H1 (cell line): ENCODE results near the gene UBE4B. TPM values are rescaled to one million over a fixed set of nuclear protein-coding genes. Genes with fewer than 3 reads are reported as not detected.

Source experiments
- CTCF ChIA-PET: fragments of 300-600 bp; sonication (Branson Sonifier 250); formaldehyde crosslinking; loops from one replicate; lab custom pipeline; 2021; ENCODE audit not compliant: partially characterized antibody; lab: Charles Lee
- POLR2A ChIA-PET: fragments of 300-600 bp; sonication (Branson Sonifier 250); formaldehyde crosslinking; loops from one replicate; lab custom pipeline; 2021; ENCODE audit warnings: inconsistent platforms; ENCODE audit not compliant: partially characterized antibody; lab: Charles Lee
- DNase-seq, 2 experiments: peaks; one replicate each; pipeline versions ENCODE4 v3.0.0 to v3.0.0-alpha.2; 2010 to 2022; ENCODE audit warnings: low spot score in 2 of 2, low read depth in 1 of 2, mixed read lengths in 1 of 2
- FAIRE-seq: peaks from 2 replicates; lab custom pipeline; 2011; peaks lifted over from hg19 to GRCh38; lab: Jason Lieb, UNC
- H2AFZ ChIP-seq: 2 replicates; pipeline ENCODE4 v1.8.1; 2012; ENCODE audit warnings: low read length, inconsistent platforms
- H2AK5ac ChIP-seq: 2 replicates; pipeline ENCODE4 v1.6.1; 2013; ENCODE audit warnings: low read depth, low read length
- H2BK120ac ChIP-seq: replicated peaks from 2 replicates; pipeline ENCODE3; 2013; ENCODE audit warnings: low read depth, low read length, inconsistent platforms
- H2BK12ac ChIP-seq: 2 replicates; pipeline ENCODE4 v1.6.1; 2013; ENCODE audit warnings: low read depth, low read length
- H2BK15ac ChIP-seq: 2 replicates; pipeline ENCODE4 v1.6.1; 2013; ENCODE audit warnings: low read length
- H2BK20ac ChIP-seq: 2 replicates; pipeline ENCODE4 v1.6.1; 2013; ENCODE audit warnings: low read length
- H2BK5ac ChIP-seq: 2 replicates; pipeline ENCODE4 v1.6.1; 2013; ENCODE audit warnings: low read depth, low read length
- H3K14ac ChIP-seq: 2 replicates; pipeline ENCODE4 v1.6.1; 2013; ENCODE audit warnings: inconsistent platforms; ENCODE audit not compliant: insufficient read length
- H3K18ac ChIP-seq: 2 replicates; pipeline ENCODE4 v1.6.1; 2013; ENCODE audit warnings: low read length; ENCODE audit errors: extremely low read depth
- H3K23ac ChIP-seq: 2 replicates; pipeline ENCODE4 v1.6.1; 2013; ENCODE audit warnings: inconsistent platforms; ENCODE audit not compliant: insufficient read length
- H3K23me2 ChIP-seq: 2 replicates; pipeline ENCODE4 v1.6.1; 2013; ENCODE audit warnings: low read depth, low read length
- H3K27ac ChIP-seq: 2 replicates; pipeline ENCODE4 v1.6.1; 2011; ENCODE audit warnings: low read depth, low read length, inconsistent platforms
- H3K27me3 ChIP-seq, 4 experiments: replicated peaks in 1 of 4; 1 replicate in 1 of 4; 2 replicates in 3 of 4; pipeline versions ENCODE4 v1.6.1 to v1.8.1; 2011 to 2013; ENCODE audit warnings: low read length in 3 of 4, mild to moderate bottlenecking in 3 of 4, inconsistent platforms in 2 of 4, mixed read lengths in 2 of 4, moderate library complexity in 1 of 4; ENCODE audit not compliant: control insufficient read depth in 3 of 4, insufficient read depth in 3 of 4; ENCODE audit errors: extremely low read depth in 1 of 4
- H3K36me3 ChIP-seq, 4 experiments: 2 replicates each; pipeline versions ENCODE4 v1.6.1 to v1.8.1; 2011 to 2013; ENCODE audit warnings: mild to moderate bottlenecking in 4 of 4, low read length in 3 of 4, moderate library complexity in 2 of 4, control low read depth in 1 of 4, inconsistent platforms in 1 of 4; ENCODE audit not compliant: insufficient read depth in 4 of 4, control insufficient read depth in 2 of 4
- H3K4ac ChIP-seq: replicated peaks from 2 replicates; pipeline ENCODE3; 2013; ENCODE audit warnings: low read length, low read depth, mixed read lengths, inconsistent platforms; ENCODE audit not compliant: insufficient read length
- H3K4me1 ChIP-seq, 4 experiments: replicated peaks in 1 of 4; 1 replicate in 1 of 4; 2 replicates in 3 of 4; pipeline versions ENCODE4 v1.6.1 to v1.8.1; 2011 to 2013; ENCODE audit warnings: low read length in 3 of 4, inconsistent platforms in 2 of 4, mixed read lengths in 1 of 4; ENCODE audit not compliant: insufficient read depth in 4 of 4, control insufficient read depth in 3 of 4
- H3K4me2 ChIP-seq, 2 experiments: 2 replicates each; pipeline versions ENCODE4 v1.6.1 to v1.8.1; 2011 to 2013; ENCODE audit warnings: low read depth in 2 of 2, low read length in 2 of 2, control low read depth in 1 of 2, inconsistent platforms in 1 of 2, mild to moderate bottlenecking in 1 of 2; ENCODE audit not compliant: insufficient read depth in 1 of 2
- H3K4me3 ChIP-seq, 4 experiments: fragments of 200-600, 300-600 bp in 1 of 4; sonication (generic), shearing (Covaris generic), sonication (Bioruptor Twin) in 1 of 4; 2 replicates each; pipeline versions ENCODE4 v1.5.1 to v1.8.1; 2011 to 2016; ENCODE audit warnings: low read length in 4 of 4, low read depth in 3 of 4, control low read depth in 2 of 4, inconsistent platforms in 2 of 4, mild to moderate bottlenecking in 2 of 4, mixed read lengths in 1 of 4, moderate library complexity in 1 of 4; ENCODE audit not compliant: insufficient read depth in 2 of 4; ENCODE audit errors: extremely low read depth in 1 of 4
- H3K56ac ChIP-seq: replicated peaks from 2 replicates; pipeline ENCODE3; 2013; ENCODE audit warnings: low read depth, mild to moderate bottlenecking, mixed read lengths, low read length, inconsistent platforms; ENCODE audit not compliant: insufficient read length
- H3K79me1 ChIP-seq: 2 replicates; pipeline ENCODE4 v1.6.1; 2013; ENCODE audit warnings: low read depth, low read length, control low read depth
- H3K79me2 ChIP-seq, 2 experiments: 2 replicates each; pipeline versions ENCODE4 v1.6.1 to v1.8.1; 2012 to 2013; ENCODE audit warnings: low read length in 2 of 2, mild to moderate bottlenecking in 2 of 2, inconsistent platforms in 1 of 2; ENCODE audit not compliant: insufficient read depth in 2 of 2, control insufficient read depth in 1 of 2
- H3K9ac ChIP-seq, 4 experiments: replicated peaks in 1 of 4; 1 replicate in 1 of 4; 2 replicates in 3 of 4; pipeline versions ENCODE4 v1.6.1 to v1.8.1; 2011 to 2013; ENCODE audit warnings: low read depth in 3 of 4, low read length in 3 of 4, control low read depth in 2 of 4, mild to moderate bottlenecking in 2 of 4, moderate library complexity in 2 of 4, inconsistent platforms in 1 of 4; ENCODE audit errors: extremely low read depth in 1 of 4
- H3K9me3 ChIP-seq, 2 experiments: 2 replicates each; pipeline versions ENCODE4 v1.6.1 to v1.8.1; 2012 to 2013; ENCODE audit warnings: mild to moderate bottlenecking in 2 of 2, moderate library complexity in 2 of 2, control low read depth in 1 of 2, inconsistent platforms in 1 of 2, low read depth in 1 of 2, low read length in 1 of 2, mixed read lengths in 1 of 2; ENCODE audit not compliant: insufficient read depth in 2 of 2
- H4K20me1 ChIP-seq, 2 experiments: replicated peaks in 1 of 2; 2 replicates each; pipeline versions ENCODE3 to v1.8.1; 2011 to 2013; ENCODE audit warnings: inconsistent platforms in 2 of 2, low read length in 2 of 2, mild to moderate bottlenecking in 1 of 2; ENCODE audit not compliant: insufficient read depth in 2 of 2, control insufficient read depth in 1 of 2
- H4K5ac ChIP-seq: 2 replicates; pipeline ENCODE4 v1.6.1; 2013; ENCODE audit warnings: low read length, low read depth, mixed read lengths, inconsistent platforms; ENCODE audit not compliant: insufficient read length
- H4K8ac ChIP-seq: 2 replicates; pipeline ENCODE4 v1.8.0; 2013; ENCODE audit warnings: mild to moderate bottlenecking, moderate library complexity, low read length, inconsistent platforms; ENCODE audit not compliant: insufficient read depth; ENCODE audit errors: extremely low read depth
- H4K91ac ChIP-seq: replicated peaks from 2 replicates; pipeline ENCODE3; 2013; ENCODE audit warnings: low read length, mixed read lengths, inconsistent platforms; ENCODE audit not compliant: insufficient read length
- ASH2L ChIP-seq: fragments of 200-600, 300-600 bp; sonication (generic); IDR thresholded peaks from one replicate; pipeline ENCODE4 v1.7.1; 2017; ENCODE audit warnings: low read length
- SAP30 ChIP-seq: fragments of 300-600 bp; sonication (generic); IDR thresholded peaks from 2 replicates; pipeline ENCODE4 v1.7.1; 2012; ENCODE audit warnings: low read length, moderate library complexity, mild to moderate bottlenecking, inconsistent platforms; ENCODE audit not compliant: insufficient read depth, insufficient replicate concordance
- SP1 ChIP-seq: IDR thresholded peaks from 2 replicates; pipeline ENCODE4 v1.6.1; 2011; ENCODE audit warnings: low read depth, low read length
- SRF ChIP-seq: IDR thresholded peaks from 2 replicates; pipeline ENCODE4 v1.6.1; 2011; ENCODE audit warnings: mild to moderate bottlenecking, low read depth, low read length, moderate library complexity
- ZNF274 ChIP-seq: IDR thresholded peaks from 2 replicates; pipeline ENCODE4 v1.7.0; 2012; ENCODE audit warnings: low read length, borderline replicate concordance; ENCODE audit errors: extremely low read depth
- WGBS, 2 experiments: shearing (Covaris generic) in 1 of 2; methylation state at CpG; one replicate each; pipeline versions ENCODE4 v1.1.6 to v1.1.7; 2013 to 2015; ENCODE audit warnings: low lambda C conversion rate in 2 of 2, mixed read lengths in 2 of 2, inconsistent platforms in 1 of 2, low coverage in 1 of 2, missing lambda C conversion rate in 1 of 2; ENCODE audit not compliant: insufficient replicate concordance in 2 of 2, insufficient coverage in 1 of 2, insufficient read length in 1 of 2; ENCODE audit errors: extremely low coverage in 1 of 2, missing lambda C conversion rate in 1 of 2; 5-methylcytosine and 5-hydroxymethylcytosine counted together
- polyA plus RNA-seq, 7 experiments: library from polyadenylated mRNA; depleted of rRNA in 3 of 7; stranded (reverse) in 5 of 7; unstranded in 2 of 7; fragments of >200 nt in 5 of 7; fragments of 200-250 nt in 2 of 7; gene quantifications; 1 replicate in 5 of 7; 2 replicates in 1 of 7; 4 replicates in 1 of 7; pipeline versions ENCODE4 v1.2.1 to v1.2.3, GENCODE V29; 2011 to 2013; ENCODE audit warnings: missing spikeins in 2 of 7, mixed read lengths in 2 of 7
- total RNA-seq: library from RNA; stranded (reverse); fragmentation: NEBNext Ultra II Directional; extraction: Animal tissue kit (Norgen Biotek cat#: 25700); gene quantifications from 2 replicates; pipeline ENCODE4 v1.2.1, GENCODE V29; 2021
- TF ChIP-seq, protein P1 (sequence below): IDR thresholded peaks from 2 replicates; pipeline ENCODE4 v1.6.1; 2012; ENCODE audit warnings: low read length, inconsistent platforms

The UBE4B gene
- total and polyA plus RNA-seq, 2 of the 8 experiments (the other 6 are each of a cell fraction or from before 2014, with no cell fraction given) = 24.5 to 90.1 TPM

DNA sequence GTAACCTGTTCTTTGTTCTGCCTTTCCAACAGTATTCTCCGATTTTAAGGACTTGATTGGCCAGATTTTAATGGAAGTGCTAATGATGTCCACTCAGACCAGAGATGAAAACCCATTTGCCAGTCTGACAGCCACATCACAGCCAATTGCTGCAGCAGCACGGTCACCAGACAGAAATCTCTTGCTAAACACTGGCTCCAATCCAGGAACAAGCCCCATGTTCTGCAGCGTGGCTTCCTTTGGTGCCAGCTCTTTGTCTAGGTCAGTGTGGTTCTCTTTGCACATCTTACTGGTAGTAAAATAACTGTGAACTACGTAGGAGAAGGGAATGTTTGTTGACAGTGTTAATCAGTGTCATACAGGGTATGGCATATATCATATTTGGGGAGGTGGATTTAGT, 72.7 kb downstream of the UBE4B start:
- no peak overlapping the region for H3K9ac ChIP-seq
- 93% methylated on average over 4 of the region's 4 CpGs; no CpG with 5 or more reads in 1 of the 2 experiments for WGBS, 2 experiments
- ChIA-PET CTCF (no interaction called here), POLR2A (no interaction called here)
- no peak overlapping the region for H2BK20ac ChIP-seq
- no peak overlapping the region for H2BK12ac ChIP-seq
- H2AK5ac ChIP-seq = no peak overlapping the region
- no peaks in the 10 kb centered on the region for H3K27me3 ChIP-seq
- H2BK5ac ChIP-seq = no peak overlapping the region
- H3K79me2 ChIP-seq = no peaks in the 10 kb centered on the region
- no peak overlapping the region for H4K8ac ChIP-seq
- H3K4me3 ChIP-seq = no peak overlapping the region
- H2AFZ ChIP-seq = no peak overlapping the region
- H3K4ac ChIP-seq = no peak overlapping the region
- H3K9me3 ChIP-seq = no peaks in the 10 kb centered on the region
- TF ChIP-seq SAP30 = no peak
- no peak for TF ChIP-seq ZNF274
- TF ChIP-seq, protein P1, sequence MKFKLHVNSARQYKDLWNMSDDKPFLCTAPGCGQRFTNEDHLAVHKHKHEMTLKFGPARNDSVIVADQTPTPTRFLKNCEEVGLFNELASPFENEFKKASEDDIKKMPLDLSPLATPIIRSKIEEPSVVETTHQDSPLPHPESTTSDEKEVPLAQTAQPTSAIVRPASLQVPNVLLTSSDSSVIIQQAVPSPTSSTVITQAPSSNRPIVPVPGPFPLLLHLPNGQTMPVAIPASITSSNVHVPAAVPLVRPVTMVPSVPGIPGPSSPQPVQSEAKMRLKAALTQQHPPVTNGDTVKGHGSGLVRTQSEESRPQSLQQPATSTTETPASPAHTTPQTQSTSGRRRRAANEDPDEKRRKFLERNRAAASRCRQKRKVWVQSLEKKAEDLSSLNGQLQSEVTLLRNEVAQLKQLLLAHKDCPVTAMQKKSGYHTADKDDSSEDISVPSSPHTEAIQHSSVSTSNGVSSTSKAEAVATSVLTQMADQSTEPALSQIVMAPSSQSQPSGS = no peak
- no peak for TF ChIP-seq SRF
- no peak for TF ChIP-seq SP1
- TF ChIP-seq ASH2L = no peak
- no peak overlapping the region for H3K14ac ChIP-seq
- FAIRE-seq (no peak), DNase-seq (no peak)
- no peak overlapping the region for H3K56ac ChIP-seq
- H4K91ac ChIP-seq = no peak overlapping the region
- no peak overlapping the region for H3K4me2 ChIP-seq
- no peak overlapping the region for H4K5ac ChIP-seq
- H3K27ac ChIP-seq = no peak overlapping the region
- no peaks in the 10 kb centered on the region; the same call in 1 of the 2 replicates for H3K23me2 ChIP-seq
- no peak overlapping the region for H3K23ac ChIP-seq
- no peaks in the 10 kb centered on the region for H3K4me1 ChIP-seq
- H3K79me1 ChIP-seq = no peaks in the 10 kb centered on the region; the same call in 1 of the 2 replicates
- H2BK120ac ChIP-seq = no peak overlapping the region
- no peak overlapping the region for H3K18ac ChIP-seq
- H3K36me3 ChIP-seq = peaks cover 5 to 49% (median 21%) of the 10 kb centered on the region in 4 experiments
- H2BK15ac ChIP-seq = no peak overlapping the region
- H4K20me1 ChIP-seq = no peaks in the 10 kb centered on the region
